ENCODE measurements around the gene CHST11. TPM values are rescaled to one million over a fixed set of nuclear protein-coding genes. Genes with fewer than 3 reads are reported as not detected.

CHST11 gene
- total RNA-seq, 1 donor from 2014 or later: 11.4 TPM

GRCh38 chr12:104546575-104546974 is 89.8 kb downstream of the CHST11 start:
- no peak overlapping the region for H3K27ac Mint-ChIP-seq
- no peak for TF ChIP-seq CTCF (IDR thresholded peaks at IDR 0.05; ENCODE audit: unreplicated experiment)

DNA sequence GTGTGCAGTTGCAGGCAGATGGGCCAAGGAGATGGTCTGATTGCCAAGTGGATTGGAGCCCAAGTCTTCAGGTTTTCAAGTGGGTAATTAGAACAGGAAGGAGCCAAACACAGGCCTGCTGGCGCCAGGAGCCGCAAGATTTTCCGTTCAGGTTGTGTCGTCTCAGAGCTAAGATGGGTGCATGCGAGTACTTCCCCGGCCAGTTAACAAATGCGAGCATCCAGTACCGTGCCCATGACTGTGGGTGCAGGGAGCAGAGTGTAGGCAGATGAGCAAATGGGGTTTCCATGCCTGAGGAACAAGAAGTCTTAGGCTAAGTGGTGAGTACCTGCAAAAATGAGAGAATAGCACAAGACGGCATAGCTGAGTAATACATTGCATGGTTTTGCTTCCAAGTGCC is 90.5 kb downstream of the CHST11 start:
- Mint-ChIP-seq H3K27ac (no peak overlapping the region), H3K36me3 (ENCODE audit: insufficient read depth) (no peaks in the 10 kb centered on the region), H3K4me3 (ENCODE audit: low read depth) (no peak overlapping the region), H3K4me1 (ENCODE audit: low read depth) (peaks cover 8% of the 10 kb centered on the region), H3K27me3 (no peaks in the 10 kb centered on the region), H3K9me3 (ENCODE audit: low read depth) (peaks cover 3% of the 10 kb centered on the region)
- no peak for DNase-seq (ENCODE audit: low spot score, unreplicated experiment)
- TF ChIP-seq CTCF (IDR thresholded peaks at IDR 0.05; ENCODE audit: unreplicated experiment): no peak

More at GRCh38 chr12:104546575-104546974, 89.8 kb downstream of the CHST11 start:
- Mint-ChIP-seq H3K4me3 (ENCODE audit: low read depth) (no peak overlapping the region), H3K27me3 (no peaks in the 10 kb centered on the region), H3K9me3 (ENCODE audit: low read depth) (peaks cover 3% of the 10 kb centered on the region), H3K36me3 (ENCODE audit: insufficient read depth) (no peaks in the 10 kb centered on the region), H3K4me1 (ENCODE audit: low read depth) (peaks cover 8% of the 10 kb centered on the region)
- no peak for DNase-seq (ENCODE audit: low spot score, unreplicated experiment)

DNA sequence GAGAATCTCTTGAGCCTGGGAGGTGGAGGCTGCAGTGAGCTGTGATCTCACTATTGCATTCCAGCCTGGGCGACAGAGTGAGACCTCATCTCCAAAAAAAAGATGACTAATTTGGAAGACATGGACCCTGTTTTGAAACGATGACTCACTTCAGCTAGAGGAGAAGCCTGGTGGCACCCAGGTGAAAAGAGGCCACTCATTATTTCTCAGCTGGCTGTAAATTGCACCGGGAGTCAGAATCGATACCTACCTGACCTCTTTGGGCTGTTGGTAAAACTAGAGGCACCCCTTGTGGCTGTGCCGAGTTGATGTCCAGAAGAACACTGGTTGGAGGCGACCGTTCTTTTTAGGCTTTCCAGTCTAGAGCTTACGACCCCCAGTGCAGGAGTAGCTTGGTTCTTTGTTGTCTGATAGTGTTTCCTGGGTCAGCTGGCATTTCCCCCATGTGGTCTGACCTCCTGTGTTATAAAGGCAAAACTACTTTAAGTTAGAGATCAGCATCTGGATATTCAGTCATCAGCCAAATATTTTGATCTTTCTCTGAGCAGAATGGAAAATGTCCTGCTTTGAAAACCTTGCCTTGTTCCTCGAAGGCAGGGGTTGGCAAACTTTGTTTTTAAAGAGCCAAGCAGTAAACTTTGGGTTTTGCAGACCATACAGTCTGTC is 93.2 kb downstream of the CHST11 start:
- Mint-ChIP-seq H3K27me3 (no peaks in the 10 kb centered on the region), H3K4me1 (ENCODE audit: low read depth) (peaks cover 4% of the 10 kb centered on the region), H3K4me3 (ENCODE audit: low read depth) (no peak overlapping the region), H3K36me3 (ENCODE audit: insufficient read depth) (peaks cover 2% of the 10 kb centered on the region), H3K27ac (no peak overlapping the region), H3K9me3 (ENCODE audit: low read depth) (peaks cover 8% of the 10 kb centered on the region)
- TF ChIP-seq CTCF (IDR thresholded peaks at IDR 0.05; ENCODE audit: unreplicated experiment): no peak
- DNase-seq (ENCODE audit: low spot score, unreplicated experiment): no peak

GRCh38 chr12:104551313-104551931 is 94.7 kb downstream of the CHST11 start:
- Mint-ChIP-seq H3K4me3 (ENCODE audit: low read depth) (no peak overlapping the region), H3K27ac (no peak overlapping the region), H3K36me3 (ENCODE audit: insufficient read depth) (peaks cover 2% of the 10 kb centered on the region), H3K4me1 (ENCODE audit: low read depth) (peaks cover 4% of the 10 kb centered on the region), H3K27me3 (no peaks in the 10 kb centered on the region), H3K9me3 (ENCODE audit: low read depth) (peaks cover 8% of the 10 kb centered on the region)
- no peak for TF ChIP-seq CTCF (IDR thresholded peaks at IDR 0.05; ENCODE audit: unreplicated experiment)
- no peak for DNase-seq (ENCODE audit: low spot score, unreplicated experiment)

GRCh38 chr12:104553421-104553820 is 96.7 kb downstream of the CHST11 start:
- TF ChIP-seq CTCF (IDR thresholded peaks at IDR 0.05; ENCODE audit: unreplicated experiment): no peak

More at GRCh38 chr12:104553421-104553820, 96.7 kb downstream of the CHST11 start:
- DNase-seq (ENCODE audit: low spot score, unreplicated experiment): no peak
- peaks cover 4% of the 10 kb centered on the region for H3K4me1 Mint-ChIP-seq (ENCODE audit: low read depth)
- peaks cover 2% of the 10 kb centered on the region for H3K36me3 Mint-ChIP-seq (ENCODE audit: insufficient read depth)
- peaks cover 8% of the 10 kb centered on the region for H3K9me3 Mint-ChIP-seq (ENCODE audit: low read depth)
- H3K27me3 Mint-ChIP-seq: no peaks in the 10 kb centered on the region
- no peak overlapping the region for H3K27ac Mint-ChIP-seq
- no peak overlapping the region for H3K4me3 Mint-ChIP-seq (ENCODE audit: low read depth)
